ENCODE data around the gene NAV2. TPM values are rescaled to one million over a fixed set of nuclear protein-coding genes. Genes with fewer than 3 reads are reported as not detected.

Gene NAV2
- total RNA-seq, 4 donors from 2014 or later: 19.2 to 34.7 (median 25.8) TPM

DNA sequence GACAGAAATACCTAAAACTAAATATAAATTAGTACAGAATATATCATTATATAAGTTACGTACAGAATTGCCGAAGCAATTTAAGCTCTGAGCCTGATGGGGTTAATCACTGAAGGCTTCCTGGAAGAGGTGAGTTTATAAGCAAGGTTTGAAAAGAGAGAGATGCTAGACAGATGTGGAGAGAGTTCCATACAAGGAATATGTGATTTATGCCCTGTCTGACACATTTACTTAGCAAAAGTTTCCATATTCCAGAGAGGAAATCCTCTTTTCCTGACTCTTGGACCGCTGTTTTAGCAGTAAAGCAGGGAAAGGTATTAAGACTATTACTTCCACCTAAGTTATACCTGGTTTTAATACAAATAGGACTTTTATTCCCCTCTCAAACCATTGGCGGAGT, 382.6 kb downstream of the NAV2 start:
- TF ChIP-seq, protein P1, sequence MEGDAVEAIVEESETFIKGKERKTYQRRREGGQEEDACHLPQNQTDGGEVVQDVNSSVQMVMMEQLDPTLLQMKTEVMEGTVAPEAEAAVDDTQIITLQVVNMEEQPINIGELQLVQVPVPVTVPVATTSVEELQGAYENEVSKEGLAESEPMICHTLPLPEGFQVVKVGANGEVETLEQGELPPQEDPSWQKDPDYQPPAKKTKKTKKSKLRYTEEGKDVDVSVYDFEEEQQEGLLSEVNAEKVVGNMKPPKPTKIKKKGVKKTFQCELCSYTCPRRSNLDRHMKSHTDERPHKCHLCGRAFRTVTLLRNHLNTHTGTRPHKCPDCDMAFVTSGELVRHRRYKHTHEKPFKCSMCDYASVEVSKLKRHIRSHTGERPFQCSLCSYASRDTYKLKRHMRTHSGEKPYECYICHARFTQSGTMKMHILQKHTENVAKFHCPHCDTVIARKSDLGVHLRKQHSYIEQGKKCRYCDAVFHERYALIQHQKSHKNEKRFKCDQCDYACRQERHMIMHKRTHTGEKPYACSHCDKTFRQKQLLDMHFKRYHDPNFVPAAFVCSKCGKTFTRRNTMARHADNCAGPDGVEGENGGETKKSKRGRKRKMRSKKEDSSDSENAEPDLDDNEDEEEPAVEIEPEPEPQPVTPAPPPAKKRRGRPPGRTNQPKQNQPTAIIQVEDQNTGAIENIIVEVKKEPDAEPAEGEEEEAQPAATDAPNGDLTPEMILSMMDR (IDR thresholded peaks at IDR 0.05): no peak
- TF ChIP-seq POLR2A (IDR thresholded peaks at IDR 0.05) (no peak), EP300 (IDR thresholded peaks at IDR 0.05) (no peak)
- 95 to 99% methylated on average over 4 of the region's 4 CpGs for WGBS, 2 donors
- no peaks in the 10 kb centered on the region for H3K9me3 ChIP-seq
- DNase-seq (ENCODE audit: low spot score in 2 of 2): no peak
- no peak overlapping the region for H3K27ac ChIP-seq
- H3K36me3 ChIP-seq: peaks cover 0 to 77% (median 5%) of the 10 kb centered on the region in 3 donors
- no peak overlapping the region for H3K4me3 ChIP-seq
- no peaks in the 10 kb centered on the region for H3K27me3 ChIP-seq
- H3K4me1 ChIP-seq: peaks cover 0 to 2% (median under 1%) of the 10 kb centered on the region in 4 donors

DNA sequence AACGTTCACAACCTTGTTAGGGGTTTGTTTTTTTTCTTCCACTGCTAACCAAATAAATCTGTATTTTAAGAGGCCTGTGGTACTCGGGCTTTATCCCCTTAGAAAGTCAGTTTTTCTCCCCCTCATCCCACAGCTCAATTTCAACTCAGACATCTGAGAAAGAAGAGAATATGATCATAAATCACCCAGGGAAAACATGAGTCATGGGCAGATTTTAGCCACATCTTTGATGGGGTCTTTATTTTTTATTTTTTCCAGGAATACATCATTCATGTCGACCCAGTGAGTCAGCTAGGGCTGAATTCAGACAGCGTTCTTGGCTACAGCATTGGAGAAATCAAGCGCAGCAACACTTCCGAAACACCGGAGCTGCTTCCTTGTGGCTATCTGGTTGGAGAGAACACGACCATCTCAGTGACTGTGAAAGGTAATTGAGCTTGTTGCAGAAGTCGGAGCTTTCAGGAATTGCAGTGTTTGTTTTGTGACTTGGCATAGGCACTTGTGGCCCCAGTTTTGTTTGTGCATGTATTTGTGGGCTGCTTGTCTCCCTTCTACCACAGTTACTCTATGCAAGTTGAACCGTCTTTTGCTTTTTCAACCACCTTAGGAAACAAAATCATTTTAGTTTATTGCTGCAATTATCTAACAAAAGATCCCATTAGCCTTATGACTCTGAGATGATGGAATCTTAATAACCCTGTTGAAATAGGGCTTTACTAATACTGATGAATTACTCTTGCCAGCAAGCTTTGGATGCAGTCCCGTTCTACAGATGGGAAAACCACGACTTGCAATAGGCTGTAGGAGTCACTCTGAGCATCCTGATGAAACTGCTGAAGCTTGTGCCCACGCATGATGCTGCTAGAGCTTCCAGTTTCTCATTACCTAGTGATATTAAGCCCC, 384.9 kb downstream of the NAV2 start:
- H3K4me1 ChIP-seq: no peaks in the 10 kb centered on the region
- H3K27me3 ChIP-seq: no peaks in the 10 kb centered on the region
- no peak for DNase-seq (ENCODE audit: low spot score in 2 of 2)
- peaks cover 0 to 80% (median 5%) of the 10 kb centered on the region in 3 donors for H3K36me3 ChIP-seq
- H3K9me3 ChIP-seq: no peaks in the 10 kb centered on the region
- H3K27ac ChIP-seq: peak overlapping the region in 1 of 4 donors; percentile 68
- TF ChIP-seq, protein P1 (IDR thresholded peaks at IDR 0.05): no peak
- no peak for TF ChIP-seq POLR2A (IDR thresholded peaks at IDR 0.05)
- TF ChIP-seq EP300 (IDR thresholded peaks at IDR 0.05): no peak
- no peak overlapping the region for H3K4me3 ChIP-seq
- WGBS, 2 donors: 53 to 56% methylated on average over 13 of the region's 13 CpGs

DNA sequence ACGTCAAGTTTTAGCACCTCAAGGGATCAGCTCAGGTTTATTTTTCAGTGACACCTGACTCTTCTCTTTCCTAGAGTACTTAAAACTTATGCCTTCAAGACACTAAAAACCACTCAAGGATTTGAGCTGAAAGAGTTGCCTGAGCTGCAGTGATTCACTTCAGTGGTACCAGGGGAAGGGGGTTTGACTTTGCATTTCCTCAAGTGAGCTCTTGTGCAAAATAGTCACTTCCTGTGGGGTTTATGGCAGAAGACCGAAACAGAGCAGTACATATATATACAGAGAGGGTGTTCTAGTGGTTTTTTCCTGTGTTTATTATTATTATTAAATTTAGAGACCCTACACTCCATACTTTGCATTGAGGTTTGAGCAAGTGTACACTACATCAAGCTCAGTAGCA, 386.9 kb downstream of the NAV2 start:
- Histone ChIP-seq H3K27ac (no peak overlapping the region), H3K4me1 (no peaks in the 10 kb centered on the region), H3K4me3 (no peak overlapping the region), H3K27me3 (no peaks in the 10 kb centered on the region), H3K9me3 (no peaks in the 10 kb centered on the region), H3K36me3 (peaks cover 0 to 90% (median 5%) of the 10 kb centered on the region in 3 donors)
- TF ChIP-seq POLR2A (IDR thresholded peaks at IDR 0.05) (no peak), EP300 (IDR thresholded peaks at IDR 0.05) (no peak)
- TF ChIP-seq, protein P1 (IDR thresholded peaks at IDR 0.05): no peak
- WGBS, 2 donors: 78 to 85% methylated on average over 2 of the region's 2 CpGs
- no peak for DNase-seq (ENCODE audit: low spot score in 2 of 2)

DNA sequence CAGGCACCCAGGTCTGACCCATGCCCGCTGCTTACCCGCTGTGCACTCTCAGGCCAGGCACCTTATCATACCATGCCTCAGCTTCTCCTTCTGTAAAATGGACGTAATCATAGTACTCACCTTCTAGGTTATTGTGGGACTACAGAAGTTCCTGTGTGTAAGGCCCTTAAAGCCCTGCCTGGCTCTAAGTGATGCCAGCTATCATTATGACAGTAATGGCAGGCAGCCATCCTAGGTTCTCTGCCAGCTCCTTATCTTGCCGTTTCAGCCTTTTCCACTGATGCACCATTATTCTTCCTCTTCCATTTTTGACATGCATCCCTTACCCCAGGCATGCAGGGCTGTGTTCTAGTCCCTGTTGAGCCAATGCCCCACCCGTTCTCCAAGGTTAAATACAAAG, 389.8 kb downstream of the NAV2 start:
- WGBS, 2 donors: 85 to 89% methylated on average over 5 of the region's 5 CpGs
- H3K9me3 ChIP-seq: no peaks in the 10 kb centered on the region
- peaks cover 0 to 94% (median 0%) of the 10 kb centered on the region in 3 donors for H3K36me3 ChIP-seq
- H3K4me3 ChIP-seq: no peak overlapping the region
- H3K27ac ChIP-seq: no peak overlapping the region
- H3K27me3 ChIP-seq: no peaks in the 10 kb centered on the region
- H3K4me1 ChIP-seq: no peaks in the 10 kb centered on the region
- TF ChIP-seq POLR2A (IDR thresholded peaks at IDR 0.05) (no peak), EP300 (IDR thresholded peaks at IDR 0.05) (no peak)
- TF ChIP-seq, protein P1 (IDR thresholded peaks at IDR 0.05): no peak
- DNase-seq (ENCODE audit: low spot score in 2 of 2): no peak

DNA sequence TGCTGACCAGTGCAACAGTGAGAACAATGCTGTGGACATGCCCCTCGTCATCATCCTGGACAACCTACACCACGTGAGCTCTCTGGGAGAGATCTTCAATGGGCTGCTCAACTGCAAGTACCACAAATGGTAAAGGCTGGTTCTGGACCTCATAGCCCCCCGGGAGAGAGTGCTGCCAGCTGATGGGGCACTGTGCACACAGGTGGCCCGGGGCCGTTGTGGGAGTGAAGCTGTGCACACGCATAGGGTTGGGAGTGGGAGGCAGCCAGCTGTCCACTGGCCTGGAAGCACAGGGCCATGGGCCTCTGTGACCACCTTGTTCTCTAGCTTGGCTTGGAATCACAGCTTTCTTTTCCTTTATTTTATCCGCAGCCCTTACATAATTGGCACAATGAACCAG, 390.6 kb downstream of the NAV2 start:
- Histone ChIP-seq H3K4me3 (no peak overlapping the region), H3K4me1 (no peaks in the 10 kb centered on the region), H3K27ac (no peak overlapping the region), H3K9me3 (no peaks in the 10 kb centered on the region), H3K27me3 (no peaks in the 10 kb centered on the region), H3K36me3 (peaks cover 0 to 94% (median 0%) of the 10 kb centered on the region in 3 donors)
- no peak for DNase-seq (ENCODE audit: low spot score in 2 of 2)
- TF ChIP-seq, protein P1 (IDR thresholded peaks at IDR 0.05): no peak
- TF ChIP-seq EP300 (IDR thresholded peaks at IDR 0.05) (no peak), POLR2A (IDR thresholded peaks at IDR 0.05) (no peak)
- WGBS, 2 donors: 77 to 94% methylated on average over 6 of the region's 7 CpGs
